OCI-LY1 (cell line): ENCODE data around the gene PLD2.

Source experiments
- H2AFZ ChIP-seq: fragments of 200-600 bp; sonication (generic), shearing (Covaris generic); 2 replicates; pipeline ENCODE4 v1.6.0; 2014; ENCODE audit warnings: antibody characterized with exemption, mild to moderate bottlenecking, low read length
- H3F3A ChIP-seq: fragments of 200-600 bp; sonication (generic), shearing (Covaris generic); 2 replicates; pipeline ENCODE4 v1.6.0; 2014; ENCODE audit warnings: mild to moderate bottlenecking, antibody characterized with exemption, low read length, moderate library complexity; ENCODE audit not compliant: insufficient read depth
- H3K27ac ChIP-seq: fragments of 200-600 bp; sonication (generic); 2 replicates; pipeline ENCODE4 v1.5.1; 2014; ENCODE audit warnings: low read length, mixed run types, mild to moderate bottlenecking, low read depth; ENCODE audit not compliant: poor library complexity, severe bottlenecking
- H3K27me3 ChIP-seq: fragments of 200-600 bp; sonication (generic); 2 replicates; pipeline ENCODE4 v1.6.0; 2014; ENCODE audit warnings: antibody characterized with exemption, mild to moderate bottlenecking, low read length, moderate library complexity; ENCODE audit not compliant: insufficient read depth
- H3K36me3 ChIP-seq: fragments of 200-600 bp; sonication (generic); 2 replicates; pipeline ENCODE4 v1.6.1; 2014; ENCODE audit warnings: mild to moderate bottlenecking, antibody characterized with exemption, low read length, moderate library complexity, mixed read lengths; ENCODE audit not compliant: insufficient read depth
- H3K4me1 ChIP-seq: fragments of 200-600 bp; sonication (generic); 2 replicates; pipeline ENCODE4 v1.5.1; 2014; ENCODE audit warnings: mild to moderate bottlenecking, low read length, moderate library complexity; ENCODE audit not compliant: insufficient read depth, severe bottlenecking
- H3K4me2 ChIP-seq: fragments of 200-600 bp; sonication (generic), shearing (Covaris generic); 2 replicates; pipeline ENCODE4 v1.6.1; 2014; ENCODE audit warnings: low read length
- H3K4me3 ChIP-seq: fragments of 200-600 bp; sonication (generic); 2 replicates; pipeline ENCODE4 v1.5.1; 2014; ENCODE audit warnings: low read length, low read depth, mild to moderate bottlenecking, mixed read lengths; ENCODE audit not compliant: poor library complexity, severe bottlenecking
- H3K79me2 ChIP-seq: fragments of 200-600 bp; shearing (Covaris generic); 2 replicates; pipeline ENCODE4 v1.6.1; 2016; ENCODE audit warnings: mixed run types, low read length, mixed read lengths; ENCODE audit not compliant: insufficient read depth
- H3K9ac ChIP-seq: fragments of 200-600 bp; sonication (generic), shearing (Covaris generic); 2 replicates; pipeline ENCODE4 v1.6.1; 2014; ENCODE audit warnings: mild to moderate bottlenecking, low read length, mixed read lengths
- H3K9me2 ChIP-seq: fragments of 200-600 bp; sonication (generic), shearing (Covaris generic); 2 replicates; pipeline ENCODE4 v1.6.1; 2014; ENCODE audit warnings: low read depth, mild to moderate bottlenecking, low read length, mixed read lengths
- H3K9me3 ChIP-seq: fragments of 200-600 bp; shearing (Covaris generic); 2 replicates; pipeline ENCODE4 v1.6.1; 2014; ENCODE audit warnings: low read length, mixed read lengths
- H4K20me1 ChIP-seq: fragments of 200-600 bp; sonication (generic), shearing (Covaris generic); 2 replicates; pipeline ENCODE4 v1.6.0; 2016; ENCODE audit warnings: mild to moderate bottlenecking, low read length; ENCODE audit not compliant: insufficient read depth
- EZH2 ChIP-seq: fragments of 200-600 bp; sonication (generic), shearing (Covaris generic); IDR thresholded peaks from 2 replicates; pipeline ENCODE4 v1.8.0; 2017; ENCODE audit warnings: borderline replicate concordance, mixed run types, mild to moderate bottlenecking, antibody characterized with exemption, low read length, moderate library complexity, mixed read lengths
- TF ChIP-seq, protein P1 (sequence below): fragments of 200-600 bp; sonication (generic), shearing (Covaris generic); IDR thresholded peaks from 2 replicates; pipeline ENCODE4 v1.5.1; 2017; ENCODE audit warnings: mild to moderate bottlenecking, antibody characterized with exemption, low read length, moderate library complexity, mixed read lengths

The PLD2 gene

DNA sequence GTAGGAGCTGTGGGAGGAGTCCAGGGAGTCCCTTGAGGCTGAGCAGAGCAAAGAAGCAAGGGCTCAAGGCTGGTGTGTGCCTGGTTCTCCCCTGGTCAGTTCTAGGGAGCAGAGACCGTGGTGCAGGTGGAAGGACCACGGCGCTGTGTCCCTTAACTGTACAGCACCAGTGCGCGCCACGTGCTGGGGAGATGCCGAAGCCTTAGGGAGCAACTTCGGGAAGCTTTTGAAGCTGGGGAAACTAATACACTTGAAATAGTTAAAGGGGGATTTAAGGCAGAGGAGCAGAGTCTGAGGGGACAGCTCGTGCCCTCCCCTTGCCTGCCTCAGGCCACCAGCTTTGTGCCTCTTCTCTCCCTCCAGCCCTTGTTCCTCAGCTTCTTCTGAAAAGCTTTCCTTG, 53.7 kb downstream of the PLD2 start:
- no peak overlapping the region for H3K9ac ChIP-seq

DNA sequence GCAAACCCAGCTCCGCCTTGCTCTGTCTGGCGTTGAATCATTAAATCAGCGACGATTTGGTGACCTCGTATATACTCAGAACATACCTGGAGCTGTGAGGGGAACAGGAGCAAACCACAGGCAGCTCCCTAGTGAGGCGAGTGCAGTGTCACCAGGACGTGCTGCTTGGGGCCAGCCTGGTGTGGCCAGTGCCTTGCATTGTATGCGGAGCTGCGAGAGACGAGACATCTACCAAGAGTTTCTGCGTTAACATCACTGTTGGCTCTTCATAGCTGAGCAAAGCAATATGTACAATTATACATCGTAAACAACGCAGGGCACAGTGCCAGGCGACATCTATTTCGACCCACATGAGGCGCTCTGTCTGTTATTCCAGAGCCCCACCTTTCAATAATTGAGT, 54.1 kb downstream of the PLD2 start:
- no peak overlapping the region for H3K9ac ChIP-seq
- H3K4me3 ChIP-seq, result no peak overlapping the region
- no peaks in the 10 kb centered on the region for H3F3A ChIP-seq
- H3K36me3 ChIP-seq, result 0 out of 2 replicates have a peak, but pooled peaks cover 3% of the 10 kb centered on the region
- H3K79me2 ChIP-seq, result no peaks in the 10 kb centered on the region
- no peaks in the 10 kb centered on the region for H3K4me1 ChIP-seq
- no peaks in the 10 kb centered on the region for H3K27me3 ChIP-seq
- no peaks in the 10 kb centered on the region for H4K20me1 ChIP-seq
- TF ChIP-seq, protein P1, sequence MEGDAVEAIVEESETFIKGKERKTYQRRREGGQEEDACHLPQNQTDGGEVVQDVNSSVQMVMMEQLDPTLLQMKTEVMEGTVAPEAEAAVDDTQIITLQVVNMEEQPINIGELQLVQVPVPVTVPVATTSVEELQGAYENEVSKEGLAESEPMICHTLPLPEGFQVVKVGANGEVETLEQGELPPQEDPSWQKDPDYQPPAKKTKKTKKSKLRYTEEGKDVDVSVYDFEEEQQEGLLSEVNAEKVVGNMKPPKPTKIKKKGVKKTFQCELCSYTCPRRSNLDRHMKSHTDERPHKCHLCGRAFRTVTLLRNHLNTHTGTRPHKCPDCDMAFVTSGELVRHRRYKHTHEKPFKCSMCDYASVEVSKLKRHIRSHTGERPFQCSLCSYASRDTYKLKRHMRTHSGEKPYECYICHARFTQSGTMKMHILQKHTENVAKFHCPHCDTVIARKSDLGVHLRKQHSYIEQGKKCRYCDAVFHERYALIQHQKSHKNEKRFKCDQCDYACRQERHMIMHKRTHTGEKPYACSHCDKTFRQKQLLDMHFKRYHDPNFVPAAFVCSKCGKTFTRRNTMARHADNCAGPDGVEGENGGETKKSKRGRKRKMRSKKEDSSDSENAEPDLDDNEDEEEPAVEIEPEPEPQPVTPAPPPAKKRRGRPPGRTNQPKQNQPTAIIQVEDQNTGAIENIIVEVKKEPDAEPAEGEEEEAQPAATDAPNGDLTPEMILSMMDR, result no peak
- no peak for TF ChIP-seq EZH2
- H3K9me3 ChIP-seq, result no peaks in the 10 kb centered on the region
- H3K9me2 ChIP-seq, result no peaks in the 10 kb centered on the region
- no peak overlapping the region for H3K27ac ChIP-seq
- no peak overlapping the region for H2AFZ ChIP-seq
- H3K4me2 ChIP-seq, result no peak overlapping the region

More for the DNA sequence above, 53.7 kb downstream of the PLD2 start:
- no peak for TF ChIP-seq EZH2
- TF ChIP-seq, protein P1, result no peak
- Histone ChIP-seq H3K79me2 (no peaks in the 10 kb centered on the region), H3K36me3 (0 out of 2 replicates have a peak, but pooled peaks cover 3% of the 10 kb centered on the region), H3K9me2 (no peaks in the 10 kb centered on the region), H3K4me1 (no peaks in the 10 kb centered on the region), H3K9me3 (no peaks in the 10 kb centered on the region), H3K4me3 (no peak overlapping the region), H3K27ac (no peak overlapping the region), H3K4me2 (no peak overlapping the region), H2AFZ (no peak overlapping the region), H3F3A (no peaks in the 10 kb centered on the region), H3K27me3 (no peaks in the 10 kb centered on the region), H4K20me1 (no peaks in the 10 kb centered on the region)

DNA sequence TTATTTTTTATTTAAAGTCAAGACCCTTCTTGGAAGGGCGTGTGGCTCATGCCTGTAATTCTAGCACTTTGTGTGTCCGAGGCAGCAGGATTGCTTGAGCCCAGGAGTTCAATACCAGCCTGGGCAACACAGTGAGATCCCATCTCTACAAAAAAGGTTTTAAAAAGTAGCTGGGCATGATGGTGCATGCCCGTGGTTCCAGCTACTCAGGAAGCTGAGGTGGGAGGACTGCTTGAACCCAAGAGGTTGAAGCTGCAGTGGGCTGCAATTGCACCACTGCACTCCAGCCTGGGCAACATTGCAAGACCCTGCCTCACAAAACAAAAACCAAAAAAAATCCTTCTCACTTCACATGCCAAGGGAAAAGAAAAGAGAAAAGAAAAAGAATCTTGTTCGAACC, 55.8 kb downstream of the PLD2 start:
- no peak overlapping the region for H3K9ac ChIP-seq
- H3K27ac ChIP-seq, result no peak overlapping the region
- no peak overlapping the region for H3K4me3 ChIP-seq
- no peaks in the 10 kb centered on the region for H3K79me2 ChIP-seq
- no peaks in the 10 kb centered on the region for H3K27me3 ChIP-seq
- H3K9me3 ChIP-seq, result no peaks in the 10 kb centered on the region
- H3K9me2 ChIP-seq, result no peaks in the 10 kb centered on the region
- H3F3A ChIP-seq, result no peaks in the 10 kb centered on the region
- H3K4me1 ChIP-seq, result no peaks in the 10 kb centered on the region
- H4K20me1 ChIP-seq, result no peaks in the 10 kb centered on the region
- 0 out of 2 replicates have a peak, but pooled peaks cover 3% of the 10 kb centered on the region for H3K36me3 ChIP-seq
- TF ChIP-seq, protein P1, result no peak
- TF ChIP-seq EZH2, result no peak
- no peak overlapping the region for H2AFZ ChIP-seq
- H3K4me2 ChIP-seq, result no peak overlapping the region
